NCI-H69 (cell line): Measurements from ENCODE around the gene RPS18.
A peak's percentile ranks its signal among the peaks of the same experiment; 100 is the strongest.

ENCODE experiments used
- DNase-seq: peaks from one replicate; lab custom pipeline; 2025; lab: John Stamatoyannopoulos, UW

RPS18 gene

DNA sequence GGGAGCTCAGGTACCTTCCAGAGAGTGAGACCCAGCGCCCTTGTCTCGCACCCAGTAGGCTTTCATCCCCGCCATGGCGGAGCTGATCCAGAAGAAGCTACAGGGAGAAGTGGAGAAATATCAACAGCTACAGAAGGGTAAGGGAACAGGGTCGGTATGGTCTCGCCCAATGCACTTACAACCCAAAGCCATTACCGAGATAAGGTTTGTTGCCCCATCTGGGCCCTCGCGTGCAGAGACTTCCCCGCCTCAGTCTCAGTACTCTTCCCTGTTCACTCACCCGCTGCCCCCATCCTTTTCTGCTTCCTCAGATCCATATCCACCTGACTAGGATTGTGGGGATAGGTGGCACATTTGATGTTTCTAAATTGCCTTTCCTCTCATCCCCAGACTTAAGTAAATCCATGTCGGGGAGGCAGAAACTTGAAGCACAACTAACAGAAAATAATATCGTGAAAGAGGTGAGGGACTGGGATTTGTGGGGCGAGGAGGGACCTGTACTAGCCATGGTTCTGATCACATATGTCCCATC, 18.0 kb downstream of the RPS18 start:
- DNase-seq: no peak

DNA sequence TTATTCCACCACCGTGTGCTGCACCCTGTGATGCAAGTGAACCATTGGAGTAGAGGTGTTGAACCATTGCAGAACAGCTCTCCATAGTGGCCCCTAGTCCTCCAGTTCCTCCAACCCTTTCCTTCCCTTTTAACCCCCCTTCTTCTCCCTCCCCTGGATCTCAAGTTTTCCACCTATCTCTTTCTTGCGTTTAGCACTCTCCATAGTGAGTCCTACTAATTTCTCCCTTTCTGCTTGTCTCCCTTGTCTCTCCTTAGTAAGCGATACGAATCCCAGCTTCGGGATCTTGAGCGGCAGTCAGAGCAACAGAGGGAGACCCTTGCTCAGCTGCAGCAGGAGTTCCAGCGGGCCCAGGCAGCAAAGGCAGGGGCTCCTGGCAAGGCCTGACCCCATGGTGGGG, 18.6 kb downstream of the RPS18 start:
- DNase-seq: no peak

DNA sequence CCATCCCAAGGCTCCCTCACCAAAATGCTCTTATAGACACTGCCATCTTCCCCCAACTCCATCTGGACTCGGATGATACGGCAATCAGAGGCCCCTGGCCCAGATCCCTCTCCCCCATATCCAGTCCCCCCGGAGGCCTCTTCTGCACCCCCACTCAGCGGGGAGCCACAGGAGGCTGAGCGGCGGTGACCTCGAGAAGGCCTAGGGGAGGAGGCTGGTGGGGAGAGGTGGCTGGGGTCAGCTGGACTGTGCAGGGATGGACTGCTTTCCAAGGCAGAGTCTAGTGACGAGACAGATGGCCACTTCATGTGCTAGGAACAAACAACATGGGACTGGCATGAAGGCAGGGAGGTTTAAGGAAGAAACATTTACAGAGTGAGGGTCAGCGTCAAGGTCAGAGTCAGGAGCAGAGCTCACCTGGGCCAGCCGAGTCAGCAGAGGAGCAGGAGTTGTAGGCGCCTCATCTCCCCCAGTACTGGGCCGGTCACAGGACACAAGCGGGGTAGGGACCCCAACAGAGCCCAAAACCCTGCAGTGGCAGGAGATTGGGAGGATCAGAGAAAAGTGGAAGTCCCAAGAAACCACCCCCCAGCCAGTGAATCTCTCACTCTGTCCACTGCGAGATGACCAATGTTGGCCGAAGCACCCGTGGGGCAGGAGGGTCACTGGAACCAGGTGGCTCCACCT, 21.3 kb downstream of the RPS18 start:
- DNase-seq: no peak

DNA sequence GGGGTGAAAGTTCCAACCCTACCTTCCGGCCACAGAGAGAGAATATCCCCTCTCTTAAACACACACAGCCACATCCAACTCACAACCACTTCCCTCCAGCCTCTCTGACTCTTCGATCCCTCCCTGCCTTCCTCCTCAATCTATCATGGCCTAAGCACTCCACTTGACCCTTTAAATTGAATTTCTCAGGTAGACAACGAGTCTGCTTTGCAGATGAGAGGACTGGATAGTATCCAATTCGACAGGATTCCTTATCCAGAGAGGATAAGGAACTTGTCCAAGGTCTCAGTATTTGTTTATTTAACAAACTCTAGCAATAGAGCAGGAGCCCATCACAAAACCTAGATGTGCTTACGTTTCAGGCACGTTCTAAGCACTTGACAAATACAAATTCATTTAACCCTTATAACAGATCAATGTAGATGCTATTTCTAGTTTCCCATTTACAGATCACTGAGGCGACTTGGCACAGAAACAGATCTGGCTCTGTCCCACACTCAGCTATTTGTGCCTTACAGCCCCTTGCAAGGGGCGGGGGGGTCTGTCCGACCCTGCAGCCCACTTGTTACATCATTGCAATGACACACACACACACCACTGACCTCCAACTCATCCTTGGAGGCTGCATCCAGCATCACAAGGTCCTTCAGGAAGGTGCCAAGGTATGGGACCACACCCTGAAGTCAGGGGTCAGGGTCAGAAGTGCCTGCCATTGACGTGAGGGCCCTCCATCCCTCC, 22.4 kb downstream of the RPS18 start:
- DNase-seq: no peak

DNA sequence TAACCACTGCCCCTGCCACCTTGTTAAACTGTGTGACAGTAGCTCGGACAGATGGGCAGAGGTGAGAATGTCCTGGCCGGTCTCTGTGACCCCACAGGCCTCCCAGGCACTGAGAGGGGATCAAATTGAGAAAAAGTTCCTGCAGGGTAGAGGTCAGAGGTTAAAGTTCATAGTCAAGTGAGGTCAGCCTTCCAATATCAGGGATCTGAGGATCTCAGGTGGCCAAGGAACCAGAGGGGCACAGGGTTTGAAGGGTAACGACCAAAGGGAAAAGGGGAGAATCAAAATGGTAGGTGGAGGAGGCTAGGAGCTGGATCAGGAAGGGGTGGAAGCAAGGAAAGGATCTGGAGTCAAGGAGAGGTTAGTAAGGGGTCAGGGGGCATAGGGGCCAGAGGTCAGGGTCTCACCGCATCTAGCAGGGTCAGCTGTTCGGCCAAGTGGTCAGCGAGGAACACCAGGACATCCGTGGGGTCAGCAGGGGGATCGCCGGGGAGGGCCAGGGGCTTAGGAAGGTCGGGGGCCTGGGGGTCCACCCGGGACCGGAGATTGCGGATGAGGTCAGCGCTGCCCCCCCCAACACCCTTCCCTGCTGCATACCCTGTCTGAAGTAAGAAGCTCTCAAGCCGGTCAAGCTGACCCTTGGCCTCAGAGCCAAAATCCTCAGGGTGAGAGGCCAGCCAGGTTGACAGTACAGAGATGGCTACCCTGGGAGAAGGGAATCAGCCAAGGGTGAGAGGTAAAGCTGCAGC, 23.9 kb downstream of the RPS18 start:
- DNase-seq: no peak

DNA sequence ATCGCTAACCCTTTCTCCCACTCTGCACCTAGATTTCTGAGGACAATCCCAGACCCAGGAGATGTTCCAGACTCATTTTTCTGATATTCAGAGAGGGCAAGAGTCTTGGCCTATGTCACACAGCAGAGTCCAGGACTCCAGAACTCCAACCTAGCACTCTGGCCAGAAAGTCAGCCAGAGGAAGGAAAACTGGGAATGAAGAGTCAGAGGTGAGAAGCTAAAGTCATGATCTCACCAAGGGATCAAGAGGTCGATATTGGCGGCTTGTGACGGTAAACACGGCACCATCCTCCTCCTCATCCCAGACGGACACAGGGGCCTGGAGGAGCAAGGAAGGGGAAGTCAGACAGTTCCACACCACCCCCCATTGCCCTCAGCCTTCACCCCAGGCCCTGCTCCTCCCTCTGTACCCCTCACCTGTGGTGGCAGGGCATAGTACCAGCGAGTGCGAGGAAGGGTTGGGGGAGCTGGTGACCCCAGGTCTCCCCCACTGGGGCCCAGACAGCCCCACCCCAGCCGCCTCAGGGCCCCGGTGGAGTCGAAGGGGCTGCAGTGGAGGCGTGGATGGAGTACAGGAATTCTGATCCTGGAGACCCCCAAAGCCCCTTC, 25.0 kb downstream of the RPS18 start:
- no peak for DNase-seq

DNA sequence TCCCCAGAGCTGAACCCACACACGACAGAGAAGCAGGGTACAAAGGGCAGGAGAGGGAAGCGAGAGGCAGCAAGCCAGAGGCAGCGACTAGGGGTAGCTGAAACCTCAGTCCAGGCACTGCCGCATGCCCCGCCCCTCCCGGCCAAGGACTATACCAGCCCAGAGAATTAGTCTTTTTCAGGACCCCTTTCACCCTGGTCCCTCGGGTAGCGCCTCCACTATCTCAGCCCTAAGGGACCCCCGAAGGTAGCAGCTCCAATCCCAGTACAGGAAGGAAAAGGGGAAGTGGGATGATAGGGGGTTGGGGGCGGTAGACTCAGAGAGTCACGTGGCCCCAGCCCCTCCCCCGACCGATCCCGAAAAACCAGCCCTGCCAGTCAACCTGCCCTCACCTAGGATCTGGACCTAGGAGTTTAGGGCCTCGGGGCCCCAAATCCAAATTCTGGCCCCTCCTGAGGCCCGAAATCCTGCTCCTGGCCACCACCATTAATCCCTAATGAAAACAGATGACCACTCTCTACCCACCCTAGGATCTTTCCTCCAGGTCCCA, 25.6 kb downstream of the RPS18 start:
- no peak for DNase-seq

DNA sequence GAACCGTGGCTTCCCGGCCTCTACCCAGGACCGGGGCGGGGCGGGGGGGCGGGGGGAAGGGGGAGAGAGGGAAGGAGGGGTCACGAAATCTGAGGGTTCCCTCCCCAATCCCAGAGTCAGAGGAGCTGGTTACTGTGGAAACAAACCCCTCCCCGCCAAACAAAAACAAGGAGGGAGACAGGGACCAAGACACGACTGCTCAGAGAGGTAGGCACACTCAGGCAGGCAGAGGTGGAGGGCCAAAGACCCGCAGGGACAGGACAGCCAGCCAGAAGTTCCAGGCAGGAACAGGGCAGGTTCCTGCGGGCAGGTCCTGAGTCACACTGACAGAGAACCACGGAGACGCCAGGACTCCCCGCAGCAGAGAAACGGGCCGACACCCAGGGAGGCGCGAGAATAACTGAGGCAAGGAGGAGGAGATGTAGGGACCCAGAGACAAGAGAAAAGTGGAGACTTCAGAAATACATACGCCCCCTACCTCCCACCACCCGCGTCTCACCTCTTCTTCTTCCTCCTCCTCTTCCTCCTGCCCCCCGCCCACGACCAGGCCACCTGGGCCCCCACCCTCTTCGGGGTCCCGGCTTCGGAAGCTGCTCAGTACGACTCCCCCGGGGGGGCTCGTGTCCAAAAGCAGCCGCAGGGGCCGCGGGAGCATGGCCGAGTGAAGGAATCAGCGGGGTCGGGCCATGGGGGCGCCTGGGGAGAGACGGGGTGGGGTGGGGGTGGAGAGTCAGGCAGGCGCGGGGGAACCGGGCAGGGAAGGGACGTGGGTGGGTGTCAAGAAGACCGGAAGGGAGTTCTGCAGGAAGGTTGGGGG, 26.3 kb downstream of the RPS18 start:
- DNase-seq: peak; percentile 84

DNA sequence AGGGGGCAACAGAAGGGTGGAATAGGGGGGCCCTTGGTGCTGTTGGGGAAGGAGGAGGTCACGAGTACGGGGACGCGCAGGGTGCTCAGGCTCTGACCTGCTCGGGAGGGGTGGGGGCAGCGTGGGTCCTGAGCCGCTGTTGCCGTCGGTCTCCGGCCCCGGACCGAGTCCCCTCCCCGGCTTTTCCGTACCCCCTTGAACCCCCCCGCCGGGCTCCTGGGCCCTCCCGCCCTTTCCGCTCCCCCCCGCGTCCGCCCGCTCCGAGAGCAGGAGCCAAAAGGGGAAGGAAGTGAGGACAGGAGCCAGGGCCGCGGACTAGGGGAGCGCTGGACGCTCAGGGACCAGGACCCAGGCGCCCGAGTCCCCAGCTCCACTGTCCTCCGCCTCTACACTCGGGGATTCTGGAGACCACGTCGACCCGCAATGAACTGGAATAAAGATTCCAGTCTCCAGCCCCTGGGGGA, 26.9 kb downstream of the RPS18 start, which contains the start of gene RGL2:
Gene RGL2, minus strand, starts transcription at position 170 of the 464 bp plus-strand sequence. CDS start 332 bp downstream, outside the sequence.
- peak; percentile 90 for DNase-seq

DNA sequence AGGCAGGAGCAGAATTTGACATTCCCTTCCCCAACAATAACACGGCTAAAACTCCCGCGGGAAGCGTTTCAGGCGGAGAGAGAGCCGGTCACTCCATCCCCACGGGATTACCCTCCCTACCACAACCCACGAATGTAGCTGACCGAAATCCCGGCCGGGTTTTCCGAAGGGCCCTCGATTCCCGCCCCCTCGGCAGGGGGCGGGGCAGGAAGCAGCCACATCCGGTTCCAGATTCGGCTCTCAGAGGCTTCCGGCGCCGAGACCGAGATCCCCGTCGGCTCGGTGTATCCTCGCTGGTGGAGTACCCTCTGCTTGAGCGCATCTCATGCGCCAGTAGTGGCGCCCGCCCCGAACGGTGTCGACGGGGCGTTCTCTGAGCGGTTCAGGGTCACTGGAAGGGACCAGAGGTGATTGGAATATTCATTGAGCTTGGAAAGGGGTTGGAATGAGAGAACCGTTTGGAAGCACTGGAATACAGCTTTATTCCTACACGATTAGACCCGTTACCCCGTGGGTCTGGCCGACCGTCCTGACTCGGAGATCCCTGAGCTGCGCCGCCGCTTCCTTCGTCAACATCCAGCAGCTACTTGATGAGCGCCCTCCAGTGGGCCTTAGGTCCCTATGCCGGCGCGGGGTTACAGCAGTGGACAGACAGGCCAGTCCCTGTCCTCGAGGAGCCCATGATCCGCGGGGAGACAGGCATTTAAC, 27.5 kb downstream of the RPS18 start:
- peak; percentile 98 for DNase-seq

DNA sequence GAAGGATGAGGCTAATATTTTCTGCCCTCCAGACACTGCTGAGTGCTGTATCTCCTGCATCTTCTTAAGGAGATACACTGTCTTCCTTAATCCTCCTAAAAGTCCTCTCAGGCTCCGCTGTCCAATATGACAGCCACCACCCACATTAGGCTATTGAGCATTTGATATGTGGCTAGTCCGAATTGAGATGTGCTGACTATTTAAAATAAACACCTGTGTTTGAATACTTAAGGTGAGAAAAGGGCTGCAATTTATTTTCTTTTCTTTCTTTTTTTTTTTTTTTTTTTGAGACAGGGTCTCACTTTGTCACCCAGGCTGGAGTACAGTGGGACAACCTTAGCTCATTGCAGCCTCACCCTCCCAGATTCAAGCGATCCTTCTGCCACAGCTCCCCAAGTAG, 30.0 kb downstream of the RPS18 start:
- no peak for DNase-seq

DNA sequence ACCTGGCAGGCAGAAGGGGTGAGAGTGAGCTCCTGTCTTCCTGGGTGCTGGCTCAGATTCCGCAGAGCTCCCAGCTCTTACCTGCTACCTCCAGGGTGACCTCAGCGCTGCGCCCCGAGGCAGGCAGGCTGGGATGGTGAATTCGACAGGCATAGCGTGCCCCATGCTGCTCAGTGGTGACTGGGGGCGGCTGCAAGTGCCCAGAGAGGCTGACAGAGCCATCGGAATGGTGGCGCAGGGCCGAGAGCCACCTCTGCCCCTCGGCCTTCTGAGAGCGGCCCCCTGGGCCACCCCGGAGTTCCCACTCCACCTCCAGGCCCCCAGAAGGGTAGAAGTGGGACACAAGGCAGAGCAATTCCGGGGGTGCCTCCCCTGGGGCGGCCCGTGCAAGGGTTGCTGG, 32.3 kb downstream of the RPS18 start:
- no peak for DNase-seq

DNA sequence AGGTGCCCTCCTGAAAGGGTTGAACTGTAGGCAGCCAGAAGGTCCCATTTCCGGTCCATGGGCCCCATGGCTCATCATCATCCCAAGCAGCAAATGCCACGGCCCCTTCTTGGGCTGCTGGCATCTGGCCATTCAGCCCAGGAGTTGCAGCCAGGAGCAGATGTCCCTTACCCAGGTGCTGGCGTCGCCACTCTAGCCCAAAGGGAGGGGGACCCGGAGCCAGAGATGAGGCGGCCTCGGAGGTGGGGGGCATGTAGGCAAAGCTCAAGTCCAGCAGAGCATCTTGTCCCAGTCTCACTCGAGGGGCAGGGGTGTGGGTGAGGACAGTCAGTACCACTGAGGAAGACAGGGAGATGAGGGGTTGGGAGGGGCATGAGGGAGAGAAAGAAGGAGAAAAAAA, 33.2 kb downstream of the RPS18 start:
- DNase-seq: no peak

DNA sequence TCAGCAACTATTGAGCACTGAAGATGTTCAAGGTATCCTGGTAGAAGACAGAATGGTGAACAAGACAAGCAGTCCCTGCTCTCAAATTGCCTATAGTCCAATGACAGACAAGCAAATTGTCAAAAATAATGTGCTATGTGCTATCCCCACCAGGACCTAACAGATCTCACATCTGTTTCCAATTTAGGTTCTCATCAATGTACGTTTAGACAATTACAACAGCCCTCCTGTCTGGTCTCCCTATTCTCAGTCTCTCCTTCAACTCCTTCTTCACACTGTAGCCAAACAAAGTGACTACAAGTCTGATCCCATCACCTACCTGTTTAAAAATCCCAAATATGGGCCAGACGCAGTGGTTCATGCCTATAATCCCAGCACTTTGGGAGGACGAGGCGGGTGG, 34.5 kb downstream of the RPS18 start:
- no peak for DNase-seq

DNA sequence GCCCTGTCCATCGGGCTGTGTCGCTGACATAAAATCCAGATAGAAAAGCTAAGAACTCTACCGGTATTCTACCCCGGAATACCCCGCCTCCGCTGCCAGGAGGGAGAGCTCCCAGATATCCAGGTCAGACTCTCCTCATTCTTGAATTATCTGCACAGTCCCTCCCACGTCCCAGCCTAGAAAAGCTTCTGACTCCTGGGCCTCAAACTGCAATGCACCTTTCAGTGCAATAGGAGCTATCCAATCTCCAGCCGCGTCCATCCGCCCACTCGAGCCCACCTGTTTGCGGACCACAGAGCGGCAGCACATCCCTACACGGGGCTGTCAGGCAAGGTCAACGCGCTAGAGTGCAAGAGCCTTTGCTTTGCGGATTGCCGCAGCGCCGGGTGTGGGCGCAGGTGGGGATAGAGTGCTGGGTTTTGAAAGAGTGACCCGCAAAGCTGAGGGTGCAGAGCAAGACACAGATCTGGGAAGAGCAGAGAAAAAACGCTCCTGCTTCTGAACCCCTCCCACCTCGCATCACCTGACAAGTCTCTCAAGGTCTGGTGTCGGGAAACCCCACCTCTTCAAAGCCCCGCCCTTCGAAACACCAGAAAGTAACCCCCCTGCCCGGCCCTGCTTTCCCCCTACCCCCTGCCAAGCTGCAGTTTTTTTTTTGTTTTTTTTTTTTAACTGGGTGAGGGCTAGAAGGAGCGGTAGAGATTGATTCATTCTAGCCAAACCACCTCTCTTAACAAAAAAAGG, 40.7 kb downstream of the RPS18 start:
- peak; percentile 92 for DNase-seq

DNA sequence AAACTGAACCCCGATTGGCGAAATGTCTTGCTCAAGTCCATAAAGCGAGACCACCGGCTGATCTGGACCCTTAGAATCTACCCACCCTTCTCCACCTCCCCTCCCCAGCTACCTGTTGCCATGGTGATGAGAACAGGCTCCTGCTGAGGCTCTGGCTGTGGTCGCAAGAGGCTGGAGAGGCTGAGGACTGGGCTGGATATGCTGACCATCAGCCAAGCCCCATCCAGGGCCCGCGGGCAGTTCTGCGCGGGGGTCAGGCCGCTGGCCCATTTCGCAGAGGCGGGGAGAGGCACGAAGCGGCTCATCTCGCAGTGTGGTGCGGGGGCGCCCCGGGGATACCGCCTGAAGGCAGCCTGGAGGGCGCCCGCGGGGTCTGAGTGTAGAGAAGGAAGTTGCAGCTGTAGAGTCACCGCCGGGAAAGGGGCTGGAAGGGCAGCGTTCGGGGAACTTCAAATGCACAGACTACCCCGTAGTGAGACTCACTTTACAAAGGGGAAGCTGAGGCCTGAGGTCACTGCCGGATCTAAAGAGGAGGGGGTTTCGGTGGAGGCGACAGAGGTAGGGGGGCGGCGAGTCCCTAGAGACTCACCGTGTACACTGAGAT, 41.3 kb downstream of the RPS18 start:
- peak; percentile 82 for DNase-seq

DNA sequence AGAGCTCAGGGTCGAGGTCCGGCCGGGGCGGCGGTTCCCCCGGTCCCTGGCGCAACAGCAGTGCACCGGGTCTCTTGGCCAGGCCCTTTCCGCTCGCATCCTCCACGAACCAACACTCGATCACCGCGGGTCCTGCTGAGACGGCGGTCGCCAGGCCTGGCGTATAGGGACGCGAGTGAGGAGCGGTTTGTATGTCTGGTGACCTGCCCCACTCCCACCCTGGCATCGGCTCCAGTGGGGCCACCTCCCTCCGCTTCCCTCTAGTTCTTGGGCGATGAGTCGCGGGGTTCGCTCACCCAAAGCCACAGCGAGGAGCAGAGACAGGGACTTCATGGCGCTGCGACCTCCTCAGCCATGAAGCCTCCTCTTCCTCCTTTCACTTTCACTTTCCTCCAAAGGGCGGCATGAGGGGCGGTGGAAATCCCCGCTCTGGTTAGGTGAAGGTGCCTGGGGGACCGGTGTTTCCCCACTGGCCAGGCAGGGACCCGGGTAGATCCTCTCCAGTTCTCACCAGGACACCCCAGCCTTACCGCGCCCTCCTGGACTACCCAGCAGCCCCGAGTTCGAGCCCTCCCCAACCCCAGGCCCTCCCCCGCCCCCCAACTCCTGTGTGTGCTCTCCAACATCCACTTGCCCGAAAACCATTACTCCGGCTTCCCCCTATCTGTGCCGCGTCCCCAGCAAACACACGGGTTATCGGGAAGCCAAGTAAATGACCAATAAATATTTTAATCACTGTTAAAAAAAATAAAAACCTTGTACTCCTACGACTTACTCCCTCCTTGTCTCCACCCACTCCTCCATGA, 42.0 kb downstream of the RPS18 start, which contains the start of gene TAPBP:
Gene TAPBP, minus strand, starts transcription at position 370 of the 806 bp plus-strand sequence. Its CDS starts 37 bp downstream, at position 333.
- DNase-seq: peak; percentile 75

DNA sequence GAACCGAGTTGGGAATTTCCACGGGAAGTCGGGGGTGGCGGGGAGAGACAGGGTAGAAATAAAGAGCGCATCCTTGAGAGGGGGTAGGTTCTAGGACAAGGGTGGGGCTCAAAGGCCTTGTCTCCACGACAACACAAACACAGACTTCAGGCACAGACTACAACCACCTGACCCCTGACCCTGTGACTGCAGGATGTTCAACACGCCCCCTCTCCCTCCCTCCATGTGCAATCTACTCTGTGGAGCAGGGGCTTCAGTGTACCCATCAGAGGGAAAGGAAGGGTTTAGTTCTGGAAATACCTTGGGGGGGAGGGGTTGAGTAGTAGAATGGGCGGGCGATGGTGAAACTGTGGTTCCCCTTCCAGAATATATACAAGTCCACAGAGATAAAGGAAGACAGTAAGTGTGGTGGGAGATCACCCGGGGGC, 42.7 kb downstream of the RPS18 start:
- DNase-seq: peak; percentile 82
